Stimulated activated CD4-positive, alpha-beta T cell treated with anti-CD3 and anti-CD28 coated beads, Interleukin-4, amount 100 ng/mL, for 24 hours (primary cell): ENCODE measurements around the gene ITPR3.

ENCODE experiments used
- DNase-seq: peaks from one replicate; pipeline ENCODE4 v3.0.0-alpha.2; 2020

ITPR3 gene

DNA sequence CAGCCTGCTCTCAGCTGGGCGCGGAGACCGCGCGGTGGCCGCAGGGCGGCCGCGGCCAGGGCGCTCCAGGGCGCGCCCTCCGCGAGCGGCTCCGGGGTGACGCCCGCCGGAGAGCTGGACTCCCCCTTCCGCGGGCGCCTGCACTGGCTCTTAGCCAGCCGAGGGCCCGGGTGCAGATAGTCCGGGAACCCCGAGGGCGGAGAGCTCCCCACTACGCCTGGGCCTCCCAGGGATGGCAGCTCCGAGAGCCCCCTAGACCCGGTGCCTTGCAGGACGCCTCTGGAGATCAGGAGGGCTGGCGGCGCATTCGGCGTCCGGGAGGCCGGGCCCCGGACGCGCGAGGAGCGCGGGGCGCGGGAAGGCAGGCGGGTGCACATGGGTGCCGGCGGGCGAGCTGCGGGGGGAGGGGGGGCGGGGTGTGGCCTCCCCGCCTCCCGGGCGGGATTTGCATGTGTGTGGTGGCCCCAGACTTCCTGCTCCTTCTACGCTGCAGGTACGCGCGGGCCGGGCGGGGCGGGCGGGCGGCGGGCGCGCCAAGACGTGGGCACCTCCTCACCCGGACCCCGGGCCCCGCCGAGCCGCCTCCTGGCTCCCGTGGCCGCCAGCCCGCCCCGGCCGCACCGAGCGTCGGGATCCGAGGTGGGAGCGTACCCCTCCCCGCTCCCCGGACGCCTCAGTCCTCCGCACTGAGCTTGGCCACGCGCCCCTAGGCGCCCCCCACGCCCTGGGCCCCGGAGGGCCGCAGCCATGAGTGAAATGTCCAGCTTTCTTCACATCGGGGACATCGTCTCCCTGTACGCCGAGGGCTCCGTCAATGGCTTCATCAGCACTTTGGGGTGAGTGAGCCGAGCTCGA is at the start of gene ITPR3:
Gene ITPR3 (plus strand): TSS at position 467 of the 855 bp plus-strand sequence. CDS start 281 bp downstream, at position 748.
- DNase-seq: peak; percentile 71

GRCh38 chr6:33571637-33572316 is 49.3 kb upstream of the ITPR3 start:
- DNase-seq: no peak

- no peak for DNase-seq
Measured at GRCh38 chr6:33575211-33575610, 45.9 kb upstream of the ITPR3 start.

GRCh38 chr6:33576668-33577067 is 44.5 kb upstream of the ITPR3 start:
- no peak for DNase-seq

GRCh38 chr6:33577106-33577535 is 44.0 kb upstream of the ITPR3 start:
- DNase-seq: peak; percentile 50

- DNase-seq: no peak
Measured at GRCh38 chr6:33577718-33578117, 43.4 kb upstream of the ITPR3 start.

GRCh38 chr6:33578164-33578563 is 43.0 kb upstream of the ITPR3 start:
- peak; percentile 24 for DNase-seq

DNA sequence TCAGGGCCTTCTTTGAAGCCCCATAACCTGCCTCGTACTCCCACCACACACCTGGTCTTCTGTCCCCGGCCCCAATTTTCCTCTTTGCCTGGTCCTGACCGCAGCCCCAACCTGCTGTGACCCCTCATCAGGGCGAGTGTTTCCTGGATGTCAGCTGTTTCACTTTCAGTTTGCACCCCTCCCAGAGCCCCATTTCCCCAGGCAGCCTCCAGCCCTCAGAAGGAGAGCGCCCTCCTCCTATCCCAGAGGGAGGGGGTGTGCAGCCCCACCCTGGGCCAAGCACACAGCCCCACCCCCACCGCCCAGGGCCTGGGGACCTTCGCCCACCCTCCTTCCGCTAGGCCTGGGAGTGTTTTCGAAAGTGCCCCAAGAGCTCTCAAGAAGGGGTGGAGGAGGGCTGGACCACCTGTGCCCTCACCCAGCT is 42.5 kb upstream of the ITPR3 start:
- peak; percentile 28 for DNase-seq

DNA sequence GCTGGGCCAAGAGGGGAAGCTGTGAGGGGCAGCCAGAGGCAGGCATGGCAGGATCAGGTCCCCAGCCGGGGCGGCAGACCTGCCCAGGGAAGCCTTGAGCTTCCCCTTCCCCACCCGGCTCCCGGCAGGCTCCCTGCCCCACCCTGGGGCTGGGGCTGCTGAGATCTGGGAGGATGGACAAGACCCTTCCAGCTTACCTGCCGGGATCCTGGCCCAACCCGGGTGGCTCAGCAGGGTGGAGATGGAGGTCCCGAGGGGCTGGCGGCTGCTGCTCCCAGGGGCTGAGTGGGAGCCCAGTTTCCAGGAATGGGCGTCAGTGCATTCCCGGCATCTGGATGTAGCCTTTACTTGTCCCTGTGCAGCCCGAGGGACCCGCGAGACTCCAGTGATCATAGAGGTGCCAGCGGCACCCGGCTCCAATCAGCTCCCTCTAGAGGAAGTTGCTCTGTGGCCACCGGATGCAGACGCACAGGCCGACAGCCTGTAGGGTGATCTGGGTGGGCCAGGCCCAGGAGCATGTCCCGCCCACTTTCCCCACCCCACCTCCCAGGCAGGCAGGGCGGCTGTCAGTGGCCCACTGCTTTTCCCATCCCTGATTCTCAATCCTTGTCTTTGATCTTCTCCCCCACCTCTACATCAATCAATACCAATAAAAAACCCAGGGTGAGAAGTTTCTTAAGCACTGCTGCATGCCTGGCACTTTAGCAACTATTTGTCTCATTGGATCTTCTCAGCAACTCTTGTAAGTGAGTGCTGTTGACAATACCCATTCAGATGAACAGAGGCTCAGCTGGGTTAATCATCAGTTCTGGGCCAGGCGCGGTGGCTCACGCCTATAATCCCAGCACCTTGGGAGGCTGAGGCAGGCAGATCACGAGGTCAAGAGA is 41.1 kb upstream of the ITPR3 start, which contains the start of gene BAK1:
Gene BAK1 (minus strand): TSS at position 449 of the 887 bp plus-strand sequence. CDS start 2,672 bp downstream, outside the sequence.
- peak; percentile 87 for DNase-seq

- no peak for DNase-seq
Measured at GRCh38 chr6:33581186-33581585, 39.9 kb upstream of the ITPR3 start.

DNA sequence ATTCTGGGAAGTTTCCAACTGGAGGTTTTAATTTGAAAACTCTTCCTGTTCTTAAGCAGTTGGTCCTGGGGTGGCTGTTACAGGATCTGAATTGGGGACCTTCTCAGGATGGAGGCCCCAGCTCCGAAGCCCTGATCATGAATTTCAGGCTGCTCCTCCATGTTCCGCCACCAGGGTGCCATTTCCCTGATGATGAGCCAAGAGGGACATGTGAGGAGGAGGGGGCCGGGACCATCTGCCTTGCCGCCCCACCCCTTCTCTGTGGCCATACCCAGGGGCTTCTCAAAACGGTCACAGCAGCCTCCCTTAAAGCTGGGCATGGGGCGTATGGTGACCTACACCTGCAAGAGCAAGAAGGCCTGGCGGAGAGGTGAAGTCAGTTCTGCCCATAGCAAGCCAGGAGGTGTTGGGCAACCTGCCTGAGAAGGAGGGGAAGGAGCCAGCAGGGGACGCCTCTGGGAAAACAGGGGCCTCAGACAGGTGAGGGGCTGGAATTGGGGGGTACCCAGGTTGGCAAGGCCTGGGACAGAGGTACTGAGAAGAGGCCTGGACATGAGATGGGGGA is 37.4 kb upstream of the ITPR3 start:
- DNase-seq: no peak

GRCh38 chr6:33584700-33585402 is 36.3 kb upstream of the ITPR3 start:
- DNase-seq: no peak

DNA sequence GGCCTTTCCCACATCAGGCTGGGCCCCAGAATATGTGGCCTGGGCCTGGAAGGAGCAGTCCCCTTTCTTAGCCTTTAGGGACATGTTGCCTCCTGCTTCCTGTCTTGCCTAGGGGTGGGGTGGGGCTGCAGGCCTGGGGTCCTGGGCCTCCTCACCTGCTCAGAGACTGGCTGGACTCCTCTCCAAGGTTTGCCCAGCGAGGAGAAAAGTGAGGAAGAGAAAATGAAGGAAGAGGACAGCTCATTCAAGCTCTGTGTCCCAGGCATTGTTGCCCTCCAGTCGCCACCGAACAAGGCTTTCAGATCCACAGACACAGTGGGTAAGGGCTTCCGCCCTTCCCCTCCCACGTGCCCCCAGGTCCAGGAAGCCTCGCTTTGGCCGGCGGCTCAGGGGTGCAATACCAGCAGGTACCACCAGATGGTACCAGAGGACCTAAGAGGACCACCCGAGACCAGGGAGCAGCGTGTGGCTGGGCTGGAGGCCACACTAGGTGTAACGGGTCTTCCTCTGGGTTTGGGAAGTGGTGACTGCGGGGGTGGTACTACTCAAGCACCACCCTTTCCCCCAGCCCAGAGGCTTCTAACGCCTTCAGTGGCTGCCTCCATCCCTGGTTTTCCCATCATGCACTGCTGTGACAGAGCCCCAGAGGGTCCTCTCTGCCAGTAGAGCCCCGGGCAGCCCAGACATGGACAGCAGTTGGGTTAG is 35.6 kb upstream of the ITPR3 start:
- peak; percentile 84 for DNase-seq

- DNase-seq: no peak
Measured at GRCh38 chr6:33586108-33586640, 34.9 kb upstream of the ITPR3 start.

DNA sequence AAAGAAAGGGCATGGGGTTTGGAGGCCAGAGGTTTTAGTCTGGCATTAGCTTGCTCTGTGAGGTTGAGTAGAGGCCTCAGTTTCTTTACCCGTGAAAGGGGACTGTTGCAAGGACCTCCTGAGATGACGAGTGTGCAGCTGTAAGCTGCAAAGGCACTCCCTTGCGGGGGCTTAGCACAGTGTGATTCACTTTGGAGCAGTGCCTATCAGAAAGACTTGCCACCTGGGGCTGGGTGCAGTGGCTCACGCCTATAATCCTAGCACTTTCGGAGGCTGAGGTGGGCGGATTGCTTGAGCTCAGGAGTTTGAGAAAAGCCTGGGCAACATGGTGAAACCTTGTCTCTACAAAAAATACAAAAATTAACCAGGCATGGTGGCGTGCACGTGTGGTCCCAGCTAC is 33.6 kb upstream of the ITPR3 start:
- DNase-seq: no peak

GRCh38 chr6:33588894-33589293 is 32.2 kb upstream of the ITPR3 start:
- DNase-seq: no peak

DNA sequence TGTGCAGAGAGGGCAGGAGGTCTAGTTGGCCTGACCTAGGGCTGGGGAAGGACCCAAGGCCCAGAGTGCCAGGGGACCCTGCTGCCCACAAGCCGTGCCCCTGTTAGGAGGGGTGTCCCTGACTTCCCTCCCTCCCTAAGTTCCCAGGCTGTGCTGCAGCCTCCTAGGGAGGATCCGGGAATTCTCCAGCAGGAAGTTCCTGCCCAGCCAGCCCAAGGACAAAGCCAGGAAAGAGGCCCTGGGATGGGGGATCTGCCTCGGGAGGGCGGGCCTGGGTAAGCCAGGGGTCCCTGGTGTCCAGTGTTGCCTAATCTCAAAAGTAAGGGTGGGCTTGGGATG is 31.8 kb upstream of the ITPR3 start:
- DNase-seq: no peak

DNA sequence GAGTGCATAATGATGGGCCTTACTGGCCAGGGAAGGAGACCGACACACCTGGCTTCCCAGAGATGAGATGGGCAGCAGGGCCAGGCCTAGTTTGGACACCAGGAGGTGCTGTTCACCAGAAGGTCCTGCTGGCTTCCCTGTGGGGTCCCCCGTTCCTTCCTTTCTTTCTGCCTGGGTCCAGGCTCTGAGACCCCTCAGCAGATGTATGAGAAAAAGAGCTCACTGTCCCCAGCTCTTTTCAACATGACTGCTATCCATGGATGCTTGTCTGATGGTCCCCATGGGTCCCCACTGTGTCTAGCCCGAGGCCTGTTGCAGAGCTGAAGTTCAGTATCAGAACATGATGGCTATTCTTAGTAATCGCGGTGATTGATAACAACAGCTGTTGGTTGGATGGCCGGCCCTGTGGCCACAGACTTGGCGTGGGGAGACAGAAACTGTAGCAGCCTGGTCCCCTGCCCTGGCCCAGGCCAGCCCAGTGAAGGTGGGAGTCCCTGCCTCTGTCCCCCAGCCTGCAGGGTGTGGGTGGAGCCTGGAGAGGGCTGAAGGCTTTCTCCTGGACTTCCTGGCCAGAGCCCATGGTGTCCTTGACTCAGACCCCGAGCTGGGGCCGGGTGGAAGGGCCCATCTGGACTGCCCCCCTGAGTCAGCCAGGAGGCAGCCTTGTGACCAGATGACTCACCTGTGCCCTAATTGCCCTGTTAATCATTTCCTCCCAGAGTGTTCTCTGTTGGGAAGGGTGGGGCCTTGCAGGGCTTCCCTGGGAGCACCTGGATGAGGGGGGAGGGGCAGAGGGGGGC is 31.2 kb upstream of the ITPR3 start:
- DNase-seq: peak; percentile 47

DNA sequence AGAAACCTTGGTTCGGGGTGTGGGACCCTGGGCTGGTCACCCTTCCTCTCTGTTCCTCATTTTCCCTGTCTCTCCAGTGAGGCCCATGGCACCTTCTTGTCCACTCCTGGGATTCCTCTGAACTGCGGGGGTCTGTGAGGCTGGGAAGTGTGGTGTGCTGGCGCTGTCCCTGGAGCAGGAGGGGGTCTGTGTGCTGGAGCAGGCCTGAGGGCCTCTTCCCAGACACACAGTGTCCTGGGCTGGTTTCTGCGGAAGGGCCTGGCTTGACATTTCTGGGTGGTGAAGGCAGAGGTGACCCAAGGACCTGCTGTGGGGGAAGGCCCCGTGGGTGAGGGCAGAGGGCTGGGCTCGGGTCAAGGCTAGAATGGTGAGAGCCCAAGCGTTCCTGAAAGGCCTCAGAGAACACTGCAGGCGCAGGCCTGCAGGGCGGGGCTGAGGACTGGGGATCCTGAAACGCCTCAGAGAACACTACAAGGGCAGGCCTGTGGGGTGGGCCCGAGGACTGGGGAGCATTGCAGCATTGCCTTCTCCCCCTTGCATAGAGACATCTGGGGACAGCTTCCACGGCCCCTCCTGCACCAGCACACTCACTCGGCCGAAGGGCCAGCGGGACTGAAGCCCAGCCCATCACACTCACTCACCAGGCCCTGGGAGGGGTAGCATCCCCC is 30.5 kb upstream of the ITPR3 start:
- no peak for DNase-seq
